IPS DF 6.9 (cell line): ENCODE measurements around the gene CLTCL1.

ENCODE experiments used
- DNase-seq: peaks from one replicate; pipeline ENCODE4 v3.0.0-alpha.2; 2013; ENCODE audit warnings: low read depth, low spot score
- H3K27ac ChIP-seq: one replicate; pipeline ENCODE4 v1.5.1; 2013; ENCODE audit warnings: low read length, control low read depth
- H3K27me3 ChIP-seq: 2 replicates; pipeline ENCODE4 v1.6.1; 2013; ENCODE audit warnings: mild to moderate bottlenecking, low read length; ENCODE audit not compliant: control insufficient read depth, insufficient read depth
- H3K36me3 ChIP-seq: 2 replicates; pipeline ENCODE4 v1.6.1; 2013; ENCODE audit warnings: low read length; ENCODE audit not compliant: control insufficient read depth, insufficient read depth
- H3K4me1 ChIP-seq: 2 replicates; pipeline ENCODE4 v1.6.1; 2013; ENCODE audit warnings: low read length; ENCODE audit not compliant: control insufficient read depth, insufficient read depth
- H3K4me3 ChIP-seq: 2 replicates; pipeline ENCODE4 v1.5.1; 2013; ENCODE audit warnings: mild to moderate bottlenecking, low read length
- H3K9me3 ChIP-seq: 2 replicates; pipeline ENCODE4 v1.6.1; 2013; ENCODE audit warnings: low read length, inconsistent platforms; ENCODE audit not compliant: control insufficient read depth, insufficient read depth
- WGBS: extraction: QIAGEN DNeasy Blood & Tissue Kit; methylation state at CpG from one replicate; pipeline ENCODE4 v1.1.7; 2013; ENCODE audit warnings: mixed read lengths, missing lambda C conversion rate; ENCODE audit not compliant: insufficient read length, insufficient coverage; 5-methylcytosine and 5-hydroxymethylcytosine counted together

CLTCL1 gene

DNA sequence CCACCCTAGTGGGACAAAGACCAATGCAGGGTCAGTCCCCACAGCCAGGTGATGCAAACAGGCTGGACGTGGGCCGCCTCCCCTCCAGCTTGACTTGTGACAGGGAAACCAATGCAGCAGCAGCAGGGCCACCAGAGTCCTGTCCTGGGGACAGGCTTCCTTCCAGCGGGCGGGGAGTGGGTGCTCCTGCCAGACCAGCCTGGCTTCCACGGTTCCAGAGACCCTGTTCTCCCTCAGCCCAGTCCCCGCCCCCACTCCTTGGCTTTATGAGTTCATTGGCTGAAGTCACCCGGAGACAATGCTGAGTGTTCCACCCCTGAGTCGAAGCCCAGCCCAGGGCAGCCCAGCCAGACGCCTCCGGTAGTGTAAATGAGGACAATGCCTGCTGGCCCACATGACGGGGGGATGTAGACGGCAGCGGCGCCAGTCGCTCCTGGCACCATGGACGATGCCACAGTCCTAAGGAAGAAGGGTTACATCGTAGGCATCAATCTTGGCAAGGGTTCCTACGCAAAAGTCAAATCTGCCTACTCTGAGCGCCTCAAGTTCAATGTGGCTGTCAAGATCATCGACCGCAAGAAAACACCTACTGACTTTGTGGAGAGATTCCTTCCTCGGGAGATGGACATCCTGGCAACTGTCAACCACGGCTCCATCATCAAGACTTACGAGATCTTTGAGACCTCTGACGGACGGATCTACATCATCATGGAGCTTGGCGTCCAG lies 160.4 kb downstream of the CLTCL1 start, which contains the start of gene TSSK2:
TSSK2 (plus strand) TSS at position 350 of the 726 bp plus-strand sequence; CDS start at position 442, 92 bp downstream.
- WGBS: no CpG with 5 or more reads among the region's 27 CpGs
- no peaks in the 10 kb centered on the region for H3K9me3 ChIP-seq
- no peaks in the 10 kb centered on the region for H3K27me3 ChIP-seq

DNA sequence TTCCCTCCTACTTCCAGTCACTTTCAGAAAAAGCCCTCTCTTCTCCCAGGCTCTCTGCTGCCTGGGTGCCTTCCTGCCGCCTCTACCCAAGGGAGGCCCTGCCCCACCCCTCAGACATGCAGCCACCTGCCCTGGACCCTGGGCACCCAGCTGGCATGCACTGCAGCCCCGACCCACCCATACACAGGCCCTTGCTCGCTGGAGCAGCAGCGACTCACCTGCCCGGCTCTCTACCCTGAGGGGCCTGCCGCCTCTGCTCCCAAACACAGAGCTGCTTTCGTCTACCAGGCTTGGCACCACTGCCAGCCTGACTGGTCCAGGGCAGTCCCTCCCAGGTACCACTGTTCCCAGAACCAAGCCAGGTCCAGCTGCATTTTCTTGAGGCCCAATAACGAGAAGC lies 161.6 kb downstream of the CLTCL1 start:
- no peaks in the 10 kb centered on the region; the same call in 1 of the 2 replicates for H3K4me1 ChIP-seq
- H3K27ac ChIP-seq: no peak overlapping the region
- H3K4me3 ChIP-seq: no peak overlapping the region
- H3K9me3 ChIP-seq: no peaks in the 10 kb centered on the region
- H3K36me3 ChIP-seq: peaks cover 15% of the 10 kb centered on the region; the same call in 1 of the 2 replicates
- no CpG with 5 or more reads among the region's 8 CpGs for WGBS
- no peak for DNase-seq
- no peaks in the 10 kb centered on the region for H3K27me3 ChIP-seq

More for the DNA sequence above, 160.4 kb downstream of the CLTCL1 start, which contains the start of gene TSSK2:
- DNase-seq: no peak
- H3K4me3 ChIP-seq: no peak within 1 kb of the TSS
- H3K4me1 ChIP-seq: no peaks in the 10 kb centered on the region; the same call in 1 of the 2 replicates
- H3K36me3 ChIP-seq: peaks cover 16% of the 10 kb centered on the region; the same call in 1 of the 2 replicates
- H3K27ac ChIP-seq: no peak within 1 kb of the TSS
